H9 (cell line): Measurements from ENCODE around the gene PCF11. TPM values are rescaled to one million over a fixed set of nuclear protein-coding genes. Genes with fewer than 3 reads are reported as not detected.

Experiments
- DNase-seq: peaks from one replicate; pipeline ENCODE4 v3.0.0-alpha.2; 2017
- H2AFZ ChIP-seq: one replicate; pipeline ENCODE4 v1.6.1; 2013; ENCODE audit warnings: mild to moderate bottlenecking, low read length, control low read depth, moderate library complexity
- H2AK5ac ChIP-seq: 2 replicates; pipeline ENCODE4 v1.6.1; 2013; ENCODE audit warnings: low read length, control low read depth, mixed read lengths; ENCODE audit not compliant: insufficient read length
- H2BK120ac ChIP-seq: one replicate; pipeline ENCODE4 v1.6.1; 2013; ENCODE audit warnings: low read depth, mild to moderate bottlenecking, low read length, control low read depth, inconsistent platforms; ENCODE audit not compliant: poor library complexity, severe bottlenecking
- H2BK12ac ChIP-seq: 2 replicates; pipeline ENCODE4 v1.6.1; 2013; ENCODE audit warnings: low read length, control low read depth, mixed read lengths, low read depth; ENCODE audit not compliant: insufficient read length
- H2BK15ac ChIP-seq: 2 replicates; pipeline ENCODE4 v1.6.1; 2013; ENCODE audit warnings: low read depth, low read length, control low read depth
- H2BK20ac ChIP-seq: one replicate; pipeline ENCODE4 v1.6.1; 2013; ENCODE audit warnings: low read depth, mild to moderate bottlenecking, low read length, control low read depth, inconsistent platforms; ENCODE audit not compliant: poor library complexity, severe bottlenecking
- H2BK5ac ChIP-seq: 2 replicates; pipeline ENCODE4 v1.6.1; 2013; ENCODE audit warnings: low read length, control low read depth, mixed read lengths; ENCODE audit not compliant: insufficient read length
- H3K14ac ChIP-seq: 2 replicates; pipeline ENCODE4 v1.6.1; 2013; ENCODE audit warnings: low read length, control low read depth; ENCODE audit not compliant: insufficient read depth
- H3K18ac ChIP-seq: 2 replicates; pipeline ENCODE4 v1.6.1; 2013; ENCODE audit warnings: low read depth, mild to moderate bottlenecking, mixed read lengths, low read length, control low read depth; ENCODE audit not compliant: insufficient read length
- H3K23ac ChIP-seq: 2 replicates; pipeline ENCODE4 v1.6.1; 2013; ENCODE audit warnings: low read length, control low read depth, mixed read lengths, low read depth; ENCODE audit not compliant: insufficient read length
- H3K23me2 ChIP-seq: 2 replicates; pipeline ENCODE4 v1.6.1; 2013; ENCODE audit warnings: low read depth, mild to moderate bottlenecking, mixed read lengths, low read length, control low read depth; ENCODE audit not compliant: insufficient read length, poor library complexity, severe bottlenecking
- H3K27ac ChIP-seq: 2 replicates; pipeline ENCODE4 v1.5.1; 2013; ENCODE audit warnings: low read length, control low read depth, mixed read lengths, low read depth; ENCODE audit not compliant: insufficient read length
- H3K27me3 ChIP-seq: 2 replicates; pipeline ENCODE4 v1.6.1; 2013; ENCODE audit warnings: low read length, control low read depth, inconsistent platforms; ENCODE audit not compliant: insufficient read depth
- H3K4ac ChIP-seq: 2 replicates; pipeline ENCODE4 v1.6.1; 2013; ENCODE audit warnings: low read depth, mild to moderate bottlenecking, control low read depth, inconsistent platforms, low read length, moderate library complexity
- H3K4me1 ChIP-seq: 2 replicates; pipeline ENCODE4 v1.6.1; 2013; ENCODE audit warnings: low read length, control low read depth, inconsistent platforms; ENCODE audit not compliant: insufficient read depth
- H3K4me2 ChIP-seq: 2 replicates; pipeline ENCODE4 v1.6.1; 2013; ENCODE audit warnings: low read length, control low read depth, mixed read lengths; ENCODE audit not compliant: insufficient read length, insufficient read depth
- H3K56ac ChIP-seq: 2 replicates; pipeline ENCODE4 v1.6.1; 2013; ENCODE audit warnings: low read depth, mild to moderate bottlenecking, mixed read lengths, low read length, control low read depth; ENCODE audit not compliant: insufficient read length
- H3K79me1 ChIP-seq: 2 replicates; pipeline ENCODE4 v1.6.1; 2013; ENCODE audit warnings: low read depth, mild to moderate bottlenecking, moderate library complexity, low read length, control low read depth, inconsistent platforms; ENCODE audit not compliant: insufficient read depth, poor library complexity, severe bottlenecking
- H3K79me2 ChIP-seq: 2 replicates; pipeline ENCODE4 v1.6.1; 2013; ENCODE audit warnings: low read length, control low read depth, inconsistent platforms; ENCODE audit not compliant: insufficient read depth
- H3K9ac ChIP-seq: 2 replicates; pipeline ENCODE4 v1.6.1; 2013; ENCODE audit warnings: low read length, control low read depth, mixed read lengths; ENCODE audit not compliant: insufficient read length; ENCODE audit errors: extremely low read depth
- H3K9me3 ChIP-seq: one replicate; pipeline ENCODE4 v1.6.1; 2013; ENCODE audit warnings: low read depth, low read length, inconsistent platforms; ENCODE audit not compliant: control insufficient read depth
- H3T11ph ChIP-seq: one replicate; pipeline ENCODE4 v1.6.1; 2013; ENCODE audit warnings: mild to moderate bottlenecking, low read length, control low read depth, inconsistent platforms
- H4K20me1 ChIP-seq: one replicate; pipeline ENCODE4 v1.6.1; 2013; ENCODE audit not compliant: control insufficient read depth, insufficient read length, insufficient read depth
- H4K5ac ChIP-seq: 2 replicates; pipeline ENCODE4 v1.6.1; 2013; ENCODE audit warnings: low read depth, mild to moderate bottlenecking, mixed read lengths, low read length, control low read depth; ENCODE audit not compliant: insufficient read length
- H4K8ac ChIP-seq: replicated peaks from 2 replicates; pipeline ENCODE4 v1.6.1; 2013; ENCODE audit warnings: low read length, control low read depth, mixed read lengths, low read depth; ENCODE audit not compliant: insufficient read length
- H4K91ac ChIP-seq: 2 replicates; pipeline ENCODE4 v1.6.1; 2013; ENCODE audit warnings: low read depth, mild to moderate bottlenecking, moderate library complexity, mixed read lengths, low read length, control low read depth; ENCODE audit not compliant: insufficient read length
- H3K27ac Mint-ChIP-seq, 3 experiments: 2 replicates in 2 of 3; 3 replicates in 1 of 3; pipeline ENCODE4 v1.8.0; 2020 to 2021; ENCODE audit warnings: mixed read lengths in 3 of 3, mild to moderate bottlenecking in 1 of 3, moderate library complexity in 1 of 3
- H3K27me3 Mint-ChIP-seq: 2 replicates; pipeline ENCODE4 v1.8.0; 2021; ENCODE audit warnings: low read depth, mild to moderate bottlenecking, moderate library complexity, mixed read lengths
- H3K36me3 Mint-ChIP-seq, 3 experiments: 2 replicates in 2 of 3; 3 replicates in 1 of 3; pipeline ENCODE4 v1.8.0; 2020 to 2021; ENCODE audit warnings: low read depth in 3 of 3, mixed read lengths in 3 of 3; ENCODE audit not compliant: insufficient read depth in 1 of 3
- H3K4me1 Mint-ChIP-seq, 2 experiments: 2 replicates each; pipeline ENCODE4 v1.8.0; 2020; ENCODE audit warnings: mixed read lengths in 2 of 2
- H3K4me3 Mint-ChIP-seq, 2 experiments: 2 replicates in 1 of 2; 3 replicates in 1 of 2; pipeline ENCODE4 v1.8.0; 2020 to 2021; ENCODE audit warnings: mild to moderate bottlenecking in 2 of 2, mixed read lengths in 2 of 2, moderate library complexity in 1 of 2
- H3K9me3 Mint-ChIP-seq, 2 experiments: 2 replicates in 1 of 2; 3 replicates in 1 of 2; pipeline ENCODE4 v1.8.0; 2020; ENCODE audit warnings: mild to moderate bottlenecking in 2 of 2, mixed read lengths in 2 of 2, moderate library complexity in 1 of 2
- CTCF ChIP-seq: fragments of 200-600 bp; sonication (generic); conservative IDR thresholded peaks from 3 replicates; pipeline ENCODE4 v1.8.0; 2021; ENCODE audit warnings: antibody characterized with exemption, mild to moderate bottlenecking
- WGBS: extraction: QIAGEN DNeasy Blood & Tissue Kit; methylation state at CpG from one replicate; pipeline ENCODE4 v1.1.7; 2013; ENCODE audit warnings: missing lambda C conversion rate, low lambda C conversion rate, mixed read lengths; ENCODE audit not compliant: insufficient read length; ENCODE audit errors: extremely low coverage; 5-methylcytosine and 5-hydroxymethylcytosine counted together
- total RNA-seq: library from RNA; stranded (reverse); gene quantifications from 2 replicates; pipeline ENCODE4 v1.2.1, GENCODE V29; 2021

Gene PCF11
- total RNA-seq, 1 experiment from 2014 or later = 50.9 TPM

DNA sequence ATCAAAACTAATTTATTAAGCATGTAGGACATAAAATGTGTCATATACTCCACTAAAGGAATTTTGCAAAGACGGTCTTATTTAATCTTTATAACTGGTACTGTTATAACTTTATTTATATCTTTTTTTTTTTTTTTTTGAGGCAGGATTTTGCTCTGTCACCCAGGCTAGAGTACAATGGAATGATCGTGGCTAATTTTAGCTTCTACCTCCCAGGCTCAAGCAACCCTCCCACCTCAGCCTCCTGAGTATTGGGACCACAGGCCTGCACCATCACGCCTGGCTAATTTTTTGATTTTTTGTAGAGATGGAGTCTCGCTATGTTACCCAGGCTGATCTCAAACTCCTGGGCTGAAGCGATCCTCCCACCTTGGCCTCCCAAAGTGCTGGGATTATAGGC lies 31.4 kb upstream of the PCF11 start:
- no peak overlapping the region for H3K18ac ChIP-seq
- no peak overlapping the region for H3K4ac ChIP-seq
- no peak overlapping the region for H3K27ac ChIP-seq
- no CpG with 5 or more reads among the region's 5 CpGs for whole genome bisulfite sequencing
- H2BK120ac ChIP-seq = no peak overlapping the region
- no peak overlapping the region for H2BK5ac ChIP-seq
- no peak overlapping the region for H2BK15ac ChIP-seq
- peaks cover 3% of the 10 kb centered on the region; the same call in 1 of the 2 replicates for H3K27me3 Mint-ChIP-seq
- no peak overlapping the region for H3K14ac ChIP-seq
- no peak overlapping the region for H3K27ac Mint-ChIP-seq
- no peak for DNase-seq
- no peak overlapping the region for H3K23ac ChIP-seq
- H3K79me2 ChIP-seq = no peaks in the 10 kb centered on the region
- no peak for TF ChIP-seq CTCF
- no peak overlapping the region for H3T11ph ChIP-seq
- no peak overlapping the region for H3K4me2 ChIP-seq
- no peak overlapping the region for H4K8ac ChIP-seq
- H4K20me1 ChIP-seq = no peaks in the 10 kb centered on the region
- no peak overlapping the region for H2BK20ac ChIP-seq
- no peaks in the 10 kb centered on the region for H3K27me3 ChIP-seq
- no peak overlapping the region for H3K4me3 Mint-ChIP-seq
- H2AFZ ChIP-seq = no peak overlapping the region
- H3K9me3 ChIP-seq = no peaks in the 10 kb centered on the region
- no peak overlapping the region for H4K91ac ChIP-seq
- H2BK12ac ChIP-seq = no peak overlapping the region
- H2AK5ac ChIP-seq = no peak overlapping the region
- H3K79me1 ChIP-seq = no peaks in the 10 kb centered on the region
- no peaks in the 10 kb centered on the region for H3K36me3 Mint-ChIP-seq
- H4K5ac ChIP-seq = no peak overlapping the region
- H3K4me1 ChIP-seq = no peaks in the 10 kb centered on the region
- no peak overlapping the region for H3K56ac ChIP-seq
- no peak overlapping the region for H3K9ac ChIP-seq
- H3K23me2 ChIP-seq = no peaks in the 10 kb centered on the region
- 0 out of 4 replicates have a peak, but pooled peaks cover 0 to 1% of the 10 kb centered on the region in 2 experiments for H3K4me1 Mint-ChIP-seq
- H3K9me3 Mint-ChIP-seq = no peaks in the 10 kb centered on the region
